Activated CD4-positive, alpha-beta T cell treated with anti-CD3 and anti-CD28 coated beads, Interleukin-2, amount 10 ng/mL, durations not matched to agents 24 days and 14 days (primary cell): ENCODE measurements around the gene MEGF6. TPM values are rescaled to one million over a fixed set of nuclear protein-coding genes. Genes with fewer than 3 reads are reported as not detected.
A peak's percentile ranks its signal among the peaks of the same experiment; 100 is the strongest.

Experiments
- DNase-seq: peaks from one replicate; pipeline ENCODE4 v3.0.0; 2022
- H3K27ac Mint-ChIP-seq: one replicate; pipeline ENCODE4 v1.8.0; 2022; ENCODE audit warnings: mild to moderate bottlenecking, mixed read lengths
- H3K27me3 Mint-ChIP-seq: one replicate; pipeline ENCODE4 v1.8.0; 2022; ENCODE audit warnings: mixed read lengths
- H3K36me3 Mint-ChIP-seq: one replicate; pipeline ENCODE4 v1.8.0; 2022; ENCODE audit warnings: low read depth, mild to moderate bottlenecking, mixed read lengths
- H3K4me1 Mint-ChIP-seq: one replicate; pipeline ENCODE4 v1.8.0; 2021; ENCODE audit warnings: mixed read lengths
- H3K4me3 Mint-ChIP-seq: one replicate; pipeline ENCODE4 v1.8.0; 2022; ENCODE audit warnings: mild to moderate bottlenecking, moderate library complexity, mixed read lengths
- H3K9me3 Mint-ChIP-seq: one replicate; pipeline ENCODE4 v1.8.0; 2021; ENCODE audit warnings: mixed read lengths
- intact Hi-C: fragments of 100-400 bp; cut with micrococcal nuclease; formaldehyde crosslinking; loops from one replicate; pipeline ENCODE4 v1.15.1; 2023
- total RNA-seq: library from RNA; stranded (reverse); gene quantifications from 2 replicates; pipeline ENCODE4 v1.2.3, GENCODE V29; 2022

MEGF6 gene
- total RNA-seq, 1 donor from 2014 or later: 1.7 TPM

DNA sequence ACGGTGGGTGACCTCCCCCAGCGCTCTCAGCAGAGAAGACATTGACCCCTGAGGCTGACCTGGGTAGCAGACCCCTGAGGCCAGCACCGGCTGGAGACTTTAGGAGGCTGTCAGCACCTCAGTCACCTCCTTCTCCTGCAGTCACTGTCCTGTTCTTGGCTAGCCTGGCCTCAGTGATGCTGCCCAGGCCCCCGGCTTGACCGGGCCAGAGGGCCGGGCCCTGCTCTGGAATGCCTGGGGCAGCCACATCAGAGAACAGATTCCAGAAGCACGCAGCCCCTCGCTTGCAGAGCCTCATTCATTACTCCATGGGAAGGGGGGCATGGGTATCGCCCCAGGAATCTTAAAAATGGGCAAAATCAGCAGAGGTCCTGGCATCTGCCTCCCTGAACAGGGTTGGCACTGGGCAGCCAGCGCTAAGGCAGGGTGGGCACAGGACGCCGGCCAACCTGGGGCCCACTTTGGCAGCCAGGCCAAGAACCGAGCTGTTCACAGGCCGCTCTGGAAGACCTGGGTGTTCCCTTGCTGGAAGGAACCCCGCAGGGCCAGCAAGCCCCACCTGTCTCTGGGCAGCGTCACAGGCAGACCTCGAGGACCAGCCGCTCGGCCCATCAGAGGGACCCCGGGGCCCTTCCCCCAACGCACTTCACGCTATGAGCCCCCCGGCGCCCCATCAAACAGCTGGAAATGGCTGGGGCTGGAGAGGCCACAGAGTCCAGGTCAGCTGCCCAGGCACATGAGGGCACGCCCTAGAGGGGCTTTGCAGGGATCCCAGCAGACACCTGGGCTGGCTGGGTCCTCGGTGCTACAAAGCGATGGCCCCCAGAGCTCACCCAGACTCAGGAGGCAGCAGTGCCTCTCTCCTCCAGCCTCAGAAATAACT is 45.1 kb downstream of the MEGF6 start:
- no peak for DNase-seq
- Mint-ChIP-seq H3K36me3 (no peaks in the 10 kb centered on the region), H3K4me1 (no peaks in the 10 kb centered on the region), H3K4me3 (no peak overlapping the region), H3K27me3 (no peaks in the 10 kb centered on the region), H3K9me3 (no peaks in the 10 kb centered on the region), H3K27ac (no peak overlapping the region)
- intact Hi-C loops: no loop called here

DNA sequence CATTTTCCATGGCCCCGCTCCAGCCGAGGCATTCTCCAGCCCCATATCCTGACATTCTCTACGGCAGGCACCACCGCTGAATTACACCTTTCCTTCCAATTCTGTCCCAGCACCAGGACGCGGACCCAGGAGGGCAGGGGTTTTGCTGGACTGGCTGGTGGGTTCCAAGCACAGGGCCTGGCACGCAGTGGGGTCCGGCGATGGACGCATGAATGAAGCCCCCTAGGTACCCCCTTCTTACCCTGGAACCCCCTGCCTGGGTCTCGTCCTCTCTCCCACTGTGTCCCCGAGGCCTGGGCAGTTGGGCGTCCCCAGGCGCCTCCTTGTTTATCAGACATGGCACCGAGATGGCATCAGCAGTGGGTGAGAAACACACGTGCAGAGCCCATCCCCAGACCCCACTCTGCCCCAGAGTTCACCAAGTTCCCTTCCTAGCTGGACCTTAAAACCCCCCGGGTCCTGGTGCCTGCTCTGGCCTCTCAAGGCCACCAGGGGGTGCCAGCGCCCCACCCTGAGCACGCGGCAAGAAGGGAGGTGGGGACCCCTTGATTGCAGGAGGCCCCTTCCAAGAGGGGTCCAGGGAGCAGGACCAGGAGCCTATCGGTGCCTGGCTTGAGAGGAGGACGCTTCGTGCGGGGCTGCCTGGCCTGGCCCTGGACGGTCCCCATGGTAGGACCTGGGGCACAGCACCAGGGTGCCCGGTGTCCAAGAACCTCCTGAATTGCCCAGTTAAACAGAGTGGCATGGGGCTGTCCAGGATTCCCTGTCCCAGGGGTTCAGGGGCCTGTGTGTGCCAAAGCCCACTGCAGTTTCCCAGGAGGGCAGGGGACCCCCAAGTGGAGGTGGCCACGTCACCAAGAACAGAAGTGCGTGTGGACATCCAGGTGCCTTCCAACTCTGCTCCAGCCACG is 46.1 kb downstream of the MEGF6 start:
- H3K4me3 Mint-ChIP-seq: no peak overlapping the region
- no peak overlapping the region for H3K27ac Mint-ChIP-seq
- no peaks in the 10 kb centered on the region for H3K36me3 Mint-ChIP-seq
- H3K27me3 Mint-ChIP-seq: no peaks in the 10 kb centered on the region
- peak; percentile 73 for DNase-seq
- H3K9me3 Mint-ChIP-seq: no peaks in the 10 kb centered on the region
- intact Hi-C loops: loop anchor here (1.0 to 5.0 kb wide), 2 partner anchors 54 to 157 kb away; no protein-coding TSS in a partner anchor
- H3K4me1 Mint-ChIP-seq: no peaks in the 10 kb centered on the region

DNA sequence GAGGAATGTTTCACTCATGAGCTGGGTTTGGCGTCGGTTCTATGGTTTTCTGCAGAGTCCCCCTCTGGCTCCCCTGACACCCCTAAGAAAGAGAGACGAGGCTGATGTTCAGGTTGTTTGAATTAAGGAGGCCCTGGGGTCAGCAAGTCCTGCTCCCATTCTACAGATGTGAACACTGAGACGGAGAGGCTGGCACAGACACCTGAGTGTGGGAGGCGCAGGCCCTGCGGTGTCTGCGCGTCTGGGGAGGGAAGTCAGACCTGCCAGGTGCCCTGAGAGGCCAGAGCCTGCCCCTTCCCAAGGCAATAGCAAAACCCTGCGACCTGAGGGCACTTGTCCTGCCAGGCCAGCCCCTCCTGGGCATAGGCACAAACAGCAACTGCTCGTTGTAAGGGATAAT is 47.7 kb downstream of the MEGF6 start:
- intact Hi-C loops: loop anchor here (5.0 kb wide), 1 partner anchor 159 kb away; no protein-coding TSS in a partner anchor
- Mint-ChIP-seq H3K4me3 (no peak overlapping the region), H3K4me1 (no peaks in the 10 kb centered on the region), H3K9me3 (no peaks in the 10 kb centered on the region), H3K27ac (no peak overlapping the region), H3K36me3 (no peaks in the 10 kb centered on the region), H3K27me3 (no peaks in the 10 kb centered on the region)
- no peak for DNase-seq

DNA sequence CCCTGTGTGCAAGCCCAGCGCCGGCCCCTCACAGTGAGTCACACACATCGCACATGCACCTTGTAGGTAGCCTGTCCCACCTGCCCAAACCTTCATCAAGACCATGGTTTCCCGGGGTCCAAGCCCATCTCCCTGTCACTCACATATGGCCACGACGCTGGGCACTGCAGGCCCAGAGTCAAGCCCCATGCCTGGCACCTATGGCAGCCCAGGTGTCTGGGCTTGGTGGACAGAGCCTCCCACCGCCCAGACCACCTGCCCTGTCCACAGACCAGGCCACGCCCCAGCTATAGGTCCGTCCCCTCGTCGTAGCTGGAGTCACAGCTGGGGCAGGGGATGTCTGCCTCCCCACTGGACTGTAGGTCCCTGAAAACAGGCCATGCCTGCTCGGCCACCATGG is 48.2 kb downstream of the MEGF6 start:
- Mint-ChIP-seq H3K4me3 (no peak overlapping the region), H3K4me1 (no peaks in the 10 kb centered on the region), H3K9me3 (no peaks in the 10 kb centered on the region), H3K36me3 (no peaks in the 10 kb centered on the region), H3K27ac (no peak overlapping the region), H3K27me3 (no peaks in the 10 kb centered on the region)
- intact Hi-C loops: loop anchor here (5.0 kb wide), 1 partner anchor 159 kb away; no protein-coding TSS in a partner anchor
- DNase-seq: no peak

DNA sequence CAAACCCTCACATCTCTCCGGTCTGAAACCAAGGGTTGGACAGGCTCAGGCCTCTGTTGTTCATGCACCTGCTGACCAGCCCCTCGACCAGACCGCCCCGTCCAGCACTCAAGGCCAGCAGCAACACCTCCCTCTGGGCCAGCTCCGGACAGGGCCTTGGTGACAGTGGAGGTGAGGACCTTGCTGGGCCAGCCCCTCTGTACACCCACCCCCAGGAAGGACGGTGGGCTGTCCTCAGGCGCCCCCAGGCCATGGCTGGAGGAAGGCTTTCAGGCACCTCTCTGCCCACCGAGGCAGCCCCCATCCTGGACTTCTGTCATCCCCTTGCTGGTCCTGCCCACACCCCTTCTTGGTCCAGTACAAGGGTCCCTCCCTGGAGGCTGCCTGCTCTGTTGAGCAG is 48.6 kb downstream of the MEGF6 start:
- H3K27ac Mint-ChIP-seq: no peak overlapping the region

DNA sequence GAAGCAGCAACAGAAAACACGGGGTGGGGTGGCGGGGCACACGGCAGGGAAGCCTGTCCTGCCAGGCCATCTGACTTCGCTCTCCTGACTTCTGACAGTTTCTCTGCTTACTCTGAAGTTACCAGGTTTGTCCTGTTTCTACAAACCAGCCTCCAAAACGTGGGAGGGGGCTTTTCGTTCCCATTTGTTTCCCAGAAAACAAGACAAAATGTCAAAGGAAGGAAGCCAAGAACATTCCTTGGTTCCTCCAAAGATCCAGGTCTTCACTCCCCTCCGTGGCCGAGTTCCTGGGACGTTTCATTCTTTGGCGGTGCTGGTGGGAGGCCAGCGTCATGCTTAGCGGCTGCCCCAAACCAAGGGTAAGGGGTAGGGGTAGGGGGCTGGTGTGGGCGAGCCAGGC is 49.6 kb downstream of the MEGF6 start:
- H3K27ac Mint-ChIP-seq: no peak overlapping the region
- H3K36me3 Mint-ChIP-seq: no peaks in the 10 kb centered on the region
- no peak overlapping the region for H3K4me3 Mint-ChIP-seq
- intact Hi-C loops: loop anchor here (5.0 kb wide), 1 partner anchor 161 kb away; no protein-coding TSS in a partner anchor
- no peaks in the 10 kb centered on the region for H3K9me3 Mint-ChIP-seq
- no peaks in the 10 kb centered on the region for H3K27me3 Mint-ChIP-seq
- no peak for DNase-seq
- no peaks in the 10 kb centered on the region for H3K4me1 Mint-ChIP-seq

More for the DNA sequence above, 48.6 kb downstream of the MEGF6 start:
- no peaks in the 10 kb centered on the region for H3K9me3 Mint-ChIP-seq
- intact Hi-C loops: loop anchor here (5.0 kb wide), 1 partner anchor 160 kb away; no protein-coding TSS in a partner anchor
- no peaks in the 10 kb centered on the region for H3K4me1 Mint-ChIP-seq
- H3K27me3 Mint-ChIP-seq: no peaks in the 10 kb centered on the region
- no peak for DNase-seq
- H3K36me3 Mint-ChIP-seq: no peaks in the 10 kb centered on the region
- no peak overlapping the region for H3K4me3 Mint-ChIP-seq

DNA sequence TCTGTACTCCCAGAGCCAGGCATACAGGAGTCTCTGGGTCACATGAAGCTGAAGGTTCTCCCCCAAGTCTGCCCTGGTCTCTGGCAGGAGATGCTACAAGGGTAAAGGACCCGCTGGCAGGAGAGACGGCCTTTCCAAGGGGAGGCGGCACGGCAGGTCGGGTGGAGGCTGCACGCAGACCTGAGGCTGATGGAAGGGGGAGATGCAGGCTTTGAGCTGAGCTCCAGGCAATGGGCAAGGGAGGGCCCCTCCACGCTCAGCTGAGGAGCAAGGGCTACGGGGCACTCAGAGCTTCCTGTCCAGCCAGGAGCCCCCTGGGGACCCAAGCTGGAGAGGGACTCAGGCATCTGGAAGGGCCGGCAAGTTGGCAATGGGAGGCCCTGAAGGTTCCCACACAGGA is 50.3 kb downstream of the MEGF6 start:
- Mint-ChIP-seq H3K27ac (no peak overlapping the region), H3K9me3 (no peaks in the 10 kb centered on the region), H3K4me1 (no peaks in the 10 kb centered on the region), H3K27me3 (no peaks in the 10 kb centered on the region), H3K36me3 (no peaks in the 10 kb centered on the region), H3K4me3 (no peak overlapping the region)
- DNase-seq: no peak
- intact Hi-C loops: loop anchor here (5.0 kb wide), 1 partner anchor 161 kb away; no protein-coding TSS in a partner anchor

DNA sequence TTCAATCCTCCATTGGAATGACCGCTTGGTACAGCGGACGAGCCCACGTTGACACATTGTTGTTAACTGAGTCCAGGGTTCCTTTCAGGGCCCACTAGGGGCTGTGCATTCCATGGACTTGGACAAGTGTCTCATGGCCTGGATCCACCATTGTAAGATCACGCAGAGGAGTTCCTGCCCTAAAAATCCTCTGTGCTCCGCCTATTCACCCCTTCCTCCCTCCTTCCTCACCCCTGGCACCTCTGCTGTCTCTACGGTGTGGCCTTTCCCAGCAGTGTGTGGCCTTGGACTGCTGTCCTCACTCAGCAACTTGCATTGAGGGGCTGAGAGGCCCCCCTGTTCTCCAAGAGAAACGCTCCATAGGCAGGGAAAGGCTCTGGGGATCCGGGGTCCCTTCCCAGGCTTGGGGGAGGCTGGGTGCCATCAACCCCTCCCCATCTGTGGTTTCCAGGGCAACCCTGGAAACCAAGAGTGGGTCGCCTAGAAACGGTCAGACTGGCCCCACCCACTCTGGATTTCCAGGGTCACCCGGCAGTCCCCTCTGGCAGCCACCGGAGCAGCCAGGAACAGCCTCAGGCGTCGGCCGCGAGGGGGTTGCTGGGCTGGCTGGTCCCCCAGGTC is 50.9 kb downstream of the MEGF6 start:
- no peak overlapping the region for H3K4me3 Mint-ChIP-seq
- H3K36me3 Mint-ChIP-seq: no peaks in the 10 kb centered on the region
- no peaks in the 10 kb centered on the region for H3K4me1 Mint-ChIP-seq
- no peaks in the 10 kb centered on the region for H3K27me3 Mint-ChIP-seq
- H3K9me3 Mint-ChIP-seq: no peaks in the 10 kb centered on the region
- intact Hi-C loops: loop anchor here (5.0 kb wide), 1 partner anchor 162 kb away; no protein-coding TSS in a partner anchor
- no peak overlapping the region for H3K27ac Mint-ChIP-seq
- no peak for DNase-seq

DNA sequence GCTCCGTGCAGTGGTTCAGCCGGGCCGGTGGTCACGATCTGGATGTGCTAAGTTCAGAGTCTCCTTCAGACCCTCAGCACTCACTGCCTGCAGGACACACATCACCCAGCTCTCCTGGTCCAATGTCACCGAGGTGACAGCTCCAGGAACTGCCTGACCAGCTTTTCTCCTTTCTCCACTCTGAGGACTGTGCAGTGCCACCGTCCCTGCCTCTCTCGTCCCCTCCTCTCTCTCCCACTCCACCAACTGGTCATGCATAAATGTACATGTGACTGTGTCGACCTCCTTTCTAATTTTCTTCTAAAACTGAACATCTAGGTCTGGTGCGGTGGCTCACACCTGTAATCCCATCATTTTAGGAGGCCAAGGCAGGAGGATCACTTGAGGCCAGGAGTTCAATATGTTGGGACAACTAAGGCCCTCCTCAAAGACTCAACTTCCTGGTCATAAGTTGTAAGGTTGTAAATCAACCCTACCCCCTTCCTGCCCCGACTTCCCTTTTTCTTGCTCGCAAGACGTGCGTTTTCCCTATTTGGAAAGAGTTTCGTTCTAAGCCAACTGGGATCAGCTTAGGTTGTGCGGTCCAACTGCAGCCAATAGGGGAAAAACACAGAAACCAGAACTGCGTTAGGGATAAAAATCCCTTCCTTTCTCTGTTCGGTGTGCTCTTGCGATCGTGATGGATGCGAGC is 53.1 kb downstream of the MEGF6 start:
- Mint-ChIP-seq H3K27ac (no peak overlapping the region), H3K4me1 (no peaks in the 10 kb centered on the region), H3K9me3 (no peaks in the 10 kb centered on the region), H3K27me3 (no peaks in the 10 kb centered on the region), H3K4me3 (no peak overlapping the region), H3K36me3 (no peaks in the 10 kb centered on the region)
- intact Hi-C loops: no loop called here
- DNase-seq: no peak

DNA sequence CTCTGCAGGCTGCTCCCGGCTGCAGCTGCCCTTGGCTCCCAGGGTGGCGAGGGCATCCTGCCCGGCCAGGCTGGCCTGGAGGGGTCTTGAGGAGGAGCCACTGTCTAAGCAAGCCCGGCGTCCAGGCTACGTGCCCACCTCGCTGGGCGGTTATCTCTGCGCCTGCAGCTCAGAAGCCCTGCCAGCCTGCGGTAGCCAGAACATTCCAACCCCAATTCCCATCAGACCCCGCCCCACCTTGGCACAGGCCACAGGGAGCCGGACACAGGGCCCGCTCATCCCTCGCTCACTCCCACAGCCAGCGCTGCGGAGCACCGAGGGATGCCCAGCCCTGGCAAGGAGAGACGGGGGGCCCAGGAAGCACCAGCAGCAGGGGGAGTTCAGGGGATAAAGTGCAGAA is 53.9 kb downstream of the MEGF6 start:
- Mint-ChIP-seq H3K9me3 (no peaks in the 10 kb centered on the region), H3K4me1 (no peaks in the 10 kb centered on the region), H3K27ac (no peak overlapping the region), H3K27me3 (no peaks in the 10 kb centered on the region), H3K36me3 (no peaks in the 10 kb centered on the region), H3K4me3 (no peak overlapping the region)
- no peak for DNase-seq
- intact Hi-C loops: no loop called here

DNA sequence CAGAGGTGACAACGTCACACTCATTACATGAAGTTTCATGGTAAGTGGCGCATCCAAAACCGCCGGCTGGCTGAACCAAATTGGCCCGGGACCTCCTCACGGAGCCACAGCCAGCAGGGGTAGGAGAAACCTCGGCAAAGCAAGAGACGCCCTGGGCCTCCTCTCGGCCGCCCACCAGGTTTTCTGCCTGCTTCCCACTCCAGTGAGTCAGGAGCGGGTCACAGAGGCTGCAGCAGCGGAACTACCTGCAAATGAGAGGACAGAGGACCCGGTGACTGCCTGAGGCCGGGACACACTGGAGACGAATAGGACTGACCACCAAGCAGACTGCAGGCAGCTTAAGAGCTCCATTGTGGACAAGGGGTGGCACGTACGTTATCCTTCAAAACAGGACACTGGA is 55.0 kb downstream of the MEGF6 start:
- Mint-ChIP-seq H3K36me3 (no peaks in the 10 kb centered on the region), H3K9me3 (no peaks in the 10 kb centered on the region), H3K4me3 (no peak overlapping the region), H3K4me1 (no peaks in the 10 kb centered on the region), H3K27ac (no peak overlapping the region), H3K27me3 (no peaks in the 10 kb centered on the region)
- no peak for DNase-seq
- intact Hi-C loops: no loop called here

DNA sequence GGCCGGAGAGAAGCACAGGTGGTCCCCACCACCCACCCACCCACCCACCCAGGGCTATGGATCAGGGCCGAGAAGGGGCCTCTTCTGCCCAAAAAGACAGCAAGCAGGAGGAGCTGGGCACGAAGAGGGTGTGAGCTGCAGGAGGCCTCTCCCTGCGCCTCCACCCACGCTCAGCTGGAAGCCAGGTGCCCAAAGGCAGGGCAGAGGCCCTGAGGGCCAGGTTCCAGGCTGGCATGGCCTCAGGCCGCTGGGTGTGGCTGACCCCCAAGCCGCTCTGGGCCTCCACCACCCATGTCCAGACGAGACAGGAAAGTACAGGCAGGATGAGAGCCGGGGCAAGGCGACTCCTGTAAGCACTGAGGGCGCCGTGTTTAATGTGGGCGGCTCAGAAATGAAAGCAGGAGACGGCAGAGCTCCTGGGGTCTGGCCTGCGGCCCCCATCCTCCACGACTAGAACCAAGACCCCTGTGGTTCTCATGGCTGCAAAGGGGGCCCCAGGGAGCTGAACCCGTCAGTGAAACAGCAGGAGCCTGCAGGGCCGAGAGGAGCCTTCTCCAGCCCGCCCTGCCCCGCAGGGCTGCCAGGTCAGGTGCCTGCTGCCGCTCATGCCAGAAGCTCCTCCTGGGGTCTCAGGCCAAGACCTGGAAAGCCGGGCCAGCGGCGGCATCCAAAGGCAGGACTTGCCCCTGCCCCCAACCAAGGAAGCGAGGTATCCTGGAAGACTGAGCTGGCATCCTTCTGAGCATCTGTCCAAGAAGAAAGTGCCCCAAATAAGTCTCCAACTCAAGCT is 56.0 kb downstream of the MEGF6 start:
- no peaks in the 10 kb centered on the region for H3K27me3 Mint-ChIP-seq
- intact Hi-C loops: no loop called here
- H3K36me3 Mint-ChIP-seq: no peaks in the 10 kb centered on the region
- no peak overlapping the region for H3K4me3 Mint-ChIP-seq
- DNase-seq: no peak
- H3K4me1 Mint-ChIP-seq: no peaks in the 10 kb centered on the region
- H3K9me3 Mint-ChIP-seq: no peaks in the 10 kb centered on the region
- H3K27ac Mint-ChIP-seq: no peak overlapping the region

DNA sequence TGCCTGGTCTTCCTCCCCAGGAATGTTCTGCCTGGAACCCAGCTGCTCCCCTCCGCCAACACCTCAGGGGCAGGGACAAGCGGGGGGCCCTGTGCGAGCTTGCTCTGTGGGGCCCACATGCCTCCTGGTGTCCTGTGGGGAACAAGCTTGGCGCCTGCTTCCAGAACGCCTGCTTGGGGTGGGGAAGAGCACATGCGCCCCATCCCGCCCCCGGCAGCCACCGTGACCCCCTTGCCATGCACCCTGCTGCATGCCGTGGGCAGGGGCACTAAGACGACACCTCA is 57.4 kb downstream of the MEGF6 start:
- no peaks in the 10 kb centered on the region for H3K4me1 Mint-ChIP-seq
- H3K27ac Mint-ChIP-seq: no peak overlapping the region
- no peaks in the 10 kb centered on the region for H3K27me3 Mint-ChIP-seq
- DNase-seq: no peak
- no peaks in the 10 kb centered on the region for H3K36me3 Mint-ChIP-seq
- H3K4me3 Mint-ChIP-seq: no peak overlapping the region
- intact Hi-C loops: no loop called here
- no peaks in the 10 kb centered on the region for H3K9me3 Mint-ChIP-seq
